HCT116 (cell line): ENCODE data around the gene CD300C. TPM values are rescaled to one million over a fixed set of nuclear protein-coding genes. Genes with fewer than 3 reads are reported as not detected.

ENCODE experiments used
- ATAC-seq: fragments of 200-7000 bp; cut with Tn5 transposase; 2 replicates; pipeline ENCODE4 v1.9.1; 2020; ENCODE audit warnings: mild to moderate bottlenecking, moderate library complexity
- BruUV-seq: library from RNA; stranded (reverse); fragments of 400-500 nt; replicated peaks from 2 replicates; lab custom pipeline; 2021; lab: Mats Ljungman, UMichigan
- CTCF ChIA-PET: fragments of 300-600 bp; sonication (Branson Sonifier 250); formaldehyde crosslinking; loops from one replicate; lab custom pipeline; 2021; ENCODE audit warnings: antibody characterized with exemption; lab: Charles Lee
- POLR2A ChIA-PET: fragments of 300-600, 350-600 bp; sonication (Branson Sonifier 250); formaldehyde crosslinking; loops from one replicate; lab custom pipeline; 2021; ENCODE audit warnings: antibody characterized with exemption; lab: Charles Lee
- RAD21 ChIA-PET, 2 experiments: fragments of 300-600 bp; sonication (Branson Sonifier 250); formaldehyde crosslinking; loops; one replicate each; lab custom pipeline; 2023; ENCODE audit warnings: low total read pairs in 2 of 2; ENCODE audit not compliant: uncharacterized antibody in 2 of 2, unreplicated experiment in 2 of 2, low non-redundant PET in 1 of 2; lab: Charles Lee
- DNase-seq: peaks from one replicate; pipeline ENCODE4 v3.0.0-alpha.2; 2010; ENCODE audit warnings: low read depth, low spot score
- H2AFZ ChIP-seq: fragments of 200-600 bp; shearing (Covaris generic), sonication (generic); 2 replicates; pipeline ENCODE4 v1.6.1; 2017; ENCODE audit warnings: low read depth, mixed run types, mixed read lengths, antibody characterized with exemption, low read length; ENCODE audit not compliant: poor library complexity, severe bottlenecking
- H3K27ac ChIP-seq: 2 replicates; pipeline ENCODE4 v1.5.1; 2012; ENCODE audit warnings: low read depth, low read length
- H3K27me3 ChIP-seq: fragments of 200-600 bp; sonication (generic); 2 replicates; pipeline ENCODE4 v1.6.1; 2016; ENCODE audit warnings: mixed run types, low read length, mixed read lengths; ENCODE audit not compliant: insufficient read depth
- H3K36me3 ChIP-seq, 2 experiments: fragments of 200-500 bp in 1 of 2; fragments of 200-600 bp in 1 of 2; sonication (Bioruptor generic) in 1 of 2; sonication (generic) in 1 of 2; 2 replicates each; pipeline versions ENCODE4 v1.5.1 to v1.6.1; 2014 to 2016; ENCODE audit warnings: low read length in 2 of 2, inconsistent platforms in 1 of 2, mixed read lengths in 1 of 2, mixed run types in 1 of 2; ENCODE audit not compliant: insufficient read depth in 2 of 2, control insufficient read depth in 1 of 2
- H3K4me1 ChIP-seq, 2 experiments: fragments of 200-600 bp in 1 of 2; sonication (generic) in 1 of 2; 2 replicates each; pipeline versions ENCODE4 v1.5.1 to v1.6.1; 2012 to 2017; ENCODE audit warnings: low read length in 2 of 2, inconsistent platforms in 1 of 2, mild to moderate bottlenecking in 1 of 2, mixed read lengths in 1 of 2, mixed run types in 1 of 2, moderate library complexity in 1 of 2; ENCODE audit not compliant: insufficient read depth in 2 of 2, control insufficient read depth in 1 of 2
- H3K4me2 ChIP-seq: fragments of 200-600 bp; sonication (generic); 2 replicates; pipeline ENCODE4 v1.6.1; 2017; ENCODE audit warnings: mixed run types, low read length, mixed read lengths
- H3K4me3 ChIP-seq, 2 experiments: fragments of 200-600 bp in 1 of 2; sonication (generic) in 1 of 2; replicated peaks in 1 of 2; 2 replicates each; pipeline ENCODE4 v1.5.1; 2011 to 2016; ENCODE audit warnings: low read length in 2 of 2, control low read depth in 1 of 2, low read depth in 1 of 2, mild to moderate bottlenecking in 1 of 2, mixed read lengths in 1 of 2, mixed run types in 1 of 2
- H3K79me2 ChIP-seq: fragments of 200-600 bp; sonication (generic); 2 replicates; pipeline ENCODE4 v1.6.1; 2017; ENCODE audit warnings: mild to moderate bottlenecking, mixed run types, low read length, moderate library complexity, mixed read lengths; ENCODE audit not compliant: insufficient read depth
- H3K9ac ChIP-seq: fragments of 200-600 bp; sonication (generic); 2 replicates; pipeline ENCODE4 v1.6.1; 2016; ENCODE audit warnings: low read length, mixed read lengths
- H3K9me2 ChIP-seq: fragments of 200-600 bp; sonication (generic), shearing (Covaris generic); 2 replicates; pipeline ENCODE4 v1.6.1; 2017; ENCODE audit warnings: mixed run types, mild to moderate bottlenecking, moderate library complexity; ENCODE audit not compliant: insufficient read depth
- H3K9me3 ChIP-seq, 2 experiments: fragments of 200-500 bp in 1 of 2; fragments of 200-600 bp in 1 of 2; sonication (Bioruptor generic) in 1 of 2; sonication (generic) in 1 of 2; 2 replicates each; pipeline ENCODE4 v1.6.1; 2014 to 2017; ENCODE audit warnings: low read length in 2 of 2, mixed read lengths in 2 of 2, inconsistent platforms in 1 of 2, low read depth in 1 of 2, mild to moderate bottlenecking in 1 of 2, mixed run types in 1 of 2, moderate library complexity in 1 of 2; ENCODE audit not compliant: control insufficient read depth in 1 of 2, insufficient read depth in 1 of 2
- H4K20me1 ChIP-seq: fragments of 200-600 bp; sonication (generic), shearing (Covaris generic); 2 replicates; pipeline ENCODE4 v1.6.1; 2017; ENCODE audit warnings: mixed run types, mild to moderate bottlenecking, moderate library complexity; ENCODE audit not compliant: insufficient read depth
- ATF3 ChIP-seq: IDR thresholded peaks from 2 replicates; pipeline ENCODE4 v1.6.1; 2012
- CEBPB ChIP-seq: IDR thresholded peaks from 2 replicates; pipeline ENCODE4 v1.6.1; 2012; ENCODE audit warnings: low read depth
- EZH2phosphoT487 ChIP-seq: fragments of 200-600 bp; IDR thresholded peaks from 2 replicates; pipeline ENCODE4 v1.6.1; 2018; ENCODE audit warnings: antibody characterized with exemption, borderline replicate concordance
- FOSL1 ChIP-seq: IDR thresholded peaks from 2 replicates; pipeline ENCODE4 v1.6.1; 2012; ENCODE audit warnings: low read depth
- POLR2A ChIP-seq: IDR thresholded peaks from 2 replicates; pipeline ENCODE4 v1.7.0; 2011; ENCODE audit warnings: borderline replicate concordance; ENCODE audit not compliant: insufficient read depth, insufficient read length; ENCODE audit errors: extremely low read depth
- POLR2AphosphoS5 ChIP-seq: IDR thresholded peaks from 2 replicates; pipeline ENCODE4 v1.6.1; 2011; ENCODE audit warnings: mild to moderate bottlenecking, low read depth, low read length, moderate library complexity
- REST ChIP-seq: IDR thresholded peaks from 2 replicates; pipeline ENCODE4 v1.6.1; 2012; ENCODE audit warnings: low read depth
- SIN3A ChIP-seq: IDR thresholded peaks from 2 replicates; pipeline ENCODE4 v1.6.1; 2012; ENCODE audit warnings: low read depth
- YY1 ChIP-seq: IDR thresholded peaks from 2 replicates; pipeline ENCODE4 v1.6.1; 2011; ENCODE audit warnings: low read length, low read depth, moderate library complexity, mild to moderate bottlenecking; ENCODE audit not compliant: insufficient replicate concordance; ENCODE audit errors: extremely low read depth
- ZFX ChIP-seq: fragments of 450-650 bp; IDR thresholded peaks from 2 replicates; pipeline ENCODE4 v1.6.1; 2017
- intact Hi-C: fragments of 100-400 bp; cut with micrococcal nuclease; formaldehyde crosslinking; loops from 2 replicates; pipeline ENCODE4 v1.10.0; 2022
- total RNA-seq: library from RNA; stranded (reverse); gene quantifications from one replicate; pipeline ENCODE4 v1.2.1, GENCODE V29; 2021; ENCODE audit not compliant: unreplicated experiment
- TF ChIP-seq, protein P1 (sequence below): IDR thresholded peaks from 2 replicates; pipeline ENCODE4 v1.6.1; 2012

The CD300C gene
- total RNA-seq, 1 experiment from 2014 or later: 0.15 TPM

- BruUV-seq: no TSS peak
- peaks cover 16% of the 10 kb centered on the region; the same call in 1 of the 2 replicates for H3K27me3 ChIP-seq
- ATAC-seq: no peak
Measured at GRCh38 chr17:74550602-74551001, 4.7 kb upstream of the CD300C start.

More at GRCh38 chr17:74550602-74551001, 4.7 kb upstream of the CD300C start:
- no peak overlapping the region for H2AFZ ChIP-seq
- intact Hi-C loops: no loop called here
- ChIA-PET RAD21 (no interaction called here), CTCF (no interaction called here), POLR2A (no interaction called here)
- TF ChIP-seq POLR2A (no peak), EZH2phosphoT487 (no peak), POLR2AphosphoS5 (no peak), REST (no peak), CEBPB (no peak), SIN3A (no peak), FOSL1 (no peak), ATF3 (no peak), YY1 (no peak), ZFX (no peak)
- TF ChIP-seq, protein P1, sequence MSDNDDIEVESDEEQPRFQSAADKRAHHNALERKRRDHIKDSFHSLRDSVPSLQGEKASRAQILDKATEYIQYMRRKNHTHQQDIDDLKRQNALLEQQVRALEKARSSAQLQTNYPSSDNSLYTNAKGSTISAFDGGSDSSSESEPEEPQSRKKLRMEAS: no peak
- no peaks in the 10 kb centered on the region for H3K9me3 ChIP-seq
- H3K79me2 ChIP-seq: no peaks in the 10 kb centered on the region
- H3K4me1 ChIP-seq: peaks cover 0 to 5% of the 10 kb centered on the region in 2 experiments; a peak in 1 of 4 replicates
- H4K20me1 ChIP-seq: no peaks in the 10 kb centered on the region
- no peaks in the 10 kb centered on the region for H3K9me2 ChIP-seq
- no peaks in the 10 kb centered on the region for H3K36me3 ChIP-seq
- no peak overlapping the region for H3K9ac ChIP-seq
- H3K4me2 ChIP-seq: no peak overlapping the region
- no peak overlapping the region for H3K4me3 ChIP-seq
- no peak overlapping the region for H3K27ac ChIP-seq
- no peak for DNase-seq
